Measurements from ENCODE around the gene DNAJB4.
"Not testable (repeated sequence)": the region's sequence is repeated elsewhere in the genome, so short reads cannot be mapped to it uniquely, and the experiment has no call there.

Gene DNAJB4

DNA sequence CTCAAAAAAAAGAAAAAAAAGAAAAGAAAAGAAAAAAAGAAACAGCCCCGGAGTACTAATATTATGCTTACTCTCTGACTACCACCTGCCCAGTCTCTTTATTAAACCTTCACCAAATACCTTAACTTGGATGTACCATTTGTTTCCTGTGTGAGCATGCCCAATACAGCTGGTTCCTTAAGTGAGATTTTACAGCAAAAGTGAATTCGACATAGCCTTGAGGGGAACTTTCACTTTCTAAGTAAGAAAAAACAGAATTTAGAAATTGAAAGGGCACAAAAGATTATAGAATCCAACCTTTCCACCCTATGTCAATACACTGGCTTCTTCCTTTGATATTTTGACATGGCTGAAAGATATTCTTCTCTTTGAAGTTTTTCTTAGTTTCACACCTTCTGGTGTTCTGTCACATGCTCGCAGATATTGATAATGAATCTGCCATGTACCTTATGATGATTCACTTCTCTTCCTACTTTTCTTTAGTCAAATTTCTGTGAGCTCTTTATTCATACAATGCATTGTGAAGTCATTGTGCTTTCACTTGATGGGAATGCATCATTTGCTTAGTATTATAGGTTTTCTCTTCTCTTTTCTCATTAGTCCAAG lies 35.8 kb downstream of the DNAJB4 start:
- no peak for DNase-seq

DNA sequence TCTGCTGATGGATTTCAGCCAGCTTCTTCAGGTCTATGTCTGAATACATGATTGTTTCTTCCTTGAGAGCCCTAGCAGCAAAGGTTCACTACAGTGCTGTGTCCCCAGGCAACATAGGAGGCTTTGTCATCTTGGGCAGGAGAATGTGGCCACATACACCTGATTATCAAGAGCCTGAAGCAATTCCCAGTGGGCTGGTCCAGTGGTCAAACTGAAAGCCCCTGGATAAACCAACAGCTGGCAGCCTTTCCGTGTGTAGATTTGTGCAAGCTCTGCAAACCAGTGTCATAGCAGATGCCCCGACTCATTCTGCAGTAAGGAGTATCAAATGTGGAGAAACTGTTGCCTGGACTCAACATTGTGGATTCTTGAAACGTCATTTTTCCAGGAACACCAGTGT lies 38.7 kb downstream of the DNAJB4 start:
- DNase-seq, result no peak

DNA sequence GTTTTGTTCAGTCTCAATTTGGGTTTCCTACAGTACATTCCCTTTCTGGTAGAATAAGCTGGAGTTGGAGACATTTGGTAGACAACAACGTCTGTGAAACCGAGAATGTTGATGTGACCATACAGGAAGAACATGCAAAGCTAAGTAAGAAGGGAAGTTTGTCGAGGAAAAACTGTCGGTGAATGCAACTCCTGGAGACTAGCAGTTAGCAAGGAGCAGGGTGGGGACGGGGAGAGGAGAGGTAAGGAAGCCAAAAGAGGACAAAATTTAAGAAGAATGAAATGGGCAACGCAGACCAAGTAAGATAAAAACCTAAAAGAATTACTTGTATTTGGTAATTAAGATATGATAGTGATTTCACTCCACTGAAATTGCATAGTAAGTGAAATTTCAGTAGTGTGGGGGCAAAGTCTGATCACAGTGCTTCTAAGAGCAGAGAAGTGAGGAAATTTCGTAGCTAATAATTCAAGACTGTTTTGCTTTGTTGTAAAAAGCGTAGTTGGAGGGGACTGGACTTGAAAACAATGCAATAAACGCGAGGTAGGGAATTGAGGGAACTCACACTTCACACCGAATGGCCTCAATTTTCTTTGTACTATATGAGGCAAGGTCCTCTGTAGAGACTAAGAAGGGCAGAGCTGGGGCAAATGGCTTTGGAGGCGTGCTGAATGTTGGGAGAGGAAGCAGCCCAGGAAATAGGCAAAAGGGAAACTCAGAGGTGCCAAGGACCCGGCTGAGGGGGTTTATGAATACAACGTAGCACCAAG lies 40.2 kb downstream of the DNAJB4 start:
- DNase-seq, result no peak

DNA sequence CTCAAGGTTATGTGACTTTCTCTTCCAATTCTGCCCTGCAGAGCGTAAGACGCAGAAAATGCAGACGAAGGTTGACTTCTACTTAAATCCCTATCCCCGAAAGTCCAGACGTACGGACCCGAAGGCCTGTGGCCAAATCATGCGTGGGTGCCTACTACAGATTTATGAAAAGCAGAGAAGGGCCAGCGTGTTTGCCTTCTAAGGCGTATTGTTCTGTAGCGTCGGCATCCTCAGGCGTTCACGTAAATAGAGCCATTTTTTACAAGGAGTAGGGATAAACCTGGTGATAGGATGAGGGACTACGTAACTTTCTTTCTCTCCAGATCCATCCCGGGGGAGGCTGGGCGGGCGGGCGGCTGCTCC lies 40.8 kb downstream of the DNAJB4 start:
- DNase-seq, result no peak

DNA sequence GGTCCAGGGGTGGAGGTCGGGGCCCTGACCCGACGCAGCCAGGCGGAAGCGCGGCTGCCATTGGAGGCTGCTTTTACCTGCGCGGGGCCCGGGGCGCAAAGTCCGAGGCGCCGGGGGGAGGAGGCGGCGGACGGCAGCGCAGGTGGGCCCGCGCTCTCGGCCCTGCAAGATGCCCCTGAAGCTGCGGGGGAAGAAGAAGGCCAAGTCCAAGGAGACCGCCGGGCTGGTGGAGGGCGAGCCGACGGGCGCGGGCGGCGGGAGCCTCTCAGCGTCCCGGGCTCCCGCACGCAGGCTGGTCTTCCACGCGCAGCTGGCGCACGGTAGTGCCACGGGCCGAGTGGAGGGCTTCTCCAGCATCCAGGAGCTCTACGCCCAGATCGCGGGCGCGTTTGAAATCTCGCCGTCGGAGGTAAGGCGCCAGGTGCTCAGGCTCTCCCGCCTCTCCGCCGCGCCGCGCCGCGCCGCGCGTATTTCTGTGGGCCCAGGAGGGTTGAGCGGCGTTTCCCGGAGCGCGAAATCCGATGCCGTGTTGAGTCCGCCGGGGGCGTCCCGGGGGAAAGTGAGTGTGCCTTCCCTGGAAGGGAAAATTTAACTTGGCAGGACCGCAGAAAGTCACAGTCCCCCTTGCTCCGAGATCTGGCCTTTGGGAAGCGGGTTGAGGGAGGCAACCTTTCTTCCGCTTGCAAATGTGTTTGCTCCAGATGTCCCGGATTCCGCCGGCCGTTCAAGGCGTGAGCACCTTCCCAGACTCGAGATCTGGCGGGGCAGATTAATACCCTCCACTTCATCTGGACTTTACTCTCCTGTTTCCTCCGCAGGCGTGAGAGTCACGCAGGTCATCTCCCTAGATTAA lies 41.4 kb downstream of the DNAJB4 start, which contains the start of gene GIPC2:
Gene GIPC2 (plus strand): TSS at position 41 of the 853 bp plus-strand sequence. CDS start 129 bp downstream, at position 170.
- DNase-seq, result no peak

DNA sequence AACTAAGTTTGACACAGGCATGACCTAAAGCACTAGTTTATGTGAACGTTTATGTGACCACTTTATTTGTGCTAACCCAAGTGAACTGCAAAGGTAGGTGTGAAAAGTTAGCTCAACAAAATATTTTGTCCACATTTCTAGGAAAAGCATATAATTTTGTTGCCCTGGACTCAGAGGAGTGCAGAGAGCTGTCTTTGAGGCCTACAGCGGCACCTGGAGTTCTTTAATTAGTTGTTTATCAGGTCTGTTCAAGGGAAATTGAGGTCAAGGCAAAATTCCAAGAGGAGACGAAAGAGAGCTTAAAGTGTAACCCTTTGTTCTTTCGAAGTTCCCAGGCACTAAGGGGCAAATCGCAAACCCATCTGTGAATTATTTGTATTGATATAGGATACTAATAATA lies 42.4 kb downstream of the DNAJB4 start:
- no peak for DNase-seq

DNA sequence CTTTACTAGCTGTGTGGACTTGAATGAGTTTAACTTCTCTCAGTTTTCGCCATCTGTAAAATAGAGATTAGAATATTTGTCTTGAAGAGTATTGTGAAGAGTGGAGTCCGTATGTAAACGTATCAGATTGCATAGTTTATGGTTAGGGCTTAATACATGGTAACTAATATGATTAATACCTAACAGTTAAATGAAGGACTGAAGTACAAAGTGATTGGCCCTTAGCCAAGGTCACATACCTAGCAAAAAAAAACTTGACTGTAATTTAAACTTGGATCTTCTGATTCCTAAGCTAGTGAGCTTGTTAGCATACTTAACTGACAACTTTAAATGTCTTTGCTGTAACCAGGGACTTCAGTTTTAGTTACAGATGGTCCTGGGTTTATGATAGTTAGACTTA lies 42.9 kb downstream of the DNAJB4 start:
- no peak for DNase-seq

DNA sequence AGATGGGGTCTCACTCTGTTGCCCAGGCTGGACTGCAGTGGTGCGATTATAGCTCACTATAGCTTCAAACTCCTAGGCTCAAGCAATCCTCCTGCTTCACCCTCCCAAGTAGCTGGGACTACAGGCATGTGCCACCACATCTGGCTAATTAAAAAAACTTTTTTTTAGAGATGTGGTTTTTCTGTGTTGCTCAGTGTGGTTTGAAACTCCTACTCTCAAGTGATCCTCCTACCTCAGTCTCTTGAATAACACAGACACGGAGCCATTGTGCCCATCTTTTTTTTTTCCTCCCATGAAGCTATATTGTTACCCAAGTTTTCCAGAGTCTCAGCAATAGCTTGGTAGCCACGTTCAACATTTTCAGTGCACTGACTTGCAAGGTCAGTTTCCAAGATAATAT lies 43.7 kb downstream of the DNAJB4 start:
- DNase-seq, result no peak

DNA sequence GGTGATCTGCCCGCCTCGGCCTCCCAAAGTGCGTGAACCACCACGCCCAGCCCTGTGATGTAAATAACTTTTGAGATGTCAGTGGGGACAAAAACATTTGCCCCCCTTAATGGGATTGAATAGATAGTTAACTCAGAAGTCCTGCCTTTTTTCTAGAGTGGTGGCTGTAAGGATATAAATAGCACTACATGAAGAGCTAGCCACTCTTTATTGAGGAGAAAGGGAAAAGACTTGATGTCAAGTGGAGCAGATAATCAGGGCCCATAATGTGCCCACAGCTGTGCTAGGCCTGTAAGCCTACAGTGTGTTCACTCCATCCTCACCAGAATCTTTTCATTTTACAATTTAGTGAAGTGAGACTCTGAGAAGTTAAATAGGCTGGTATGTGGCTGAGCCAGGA lies 44.7 kb downstream of the DNAJB4 start:
- no peak for DNase-seq

DNA sequence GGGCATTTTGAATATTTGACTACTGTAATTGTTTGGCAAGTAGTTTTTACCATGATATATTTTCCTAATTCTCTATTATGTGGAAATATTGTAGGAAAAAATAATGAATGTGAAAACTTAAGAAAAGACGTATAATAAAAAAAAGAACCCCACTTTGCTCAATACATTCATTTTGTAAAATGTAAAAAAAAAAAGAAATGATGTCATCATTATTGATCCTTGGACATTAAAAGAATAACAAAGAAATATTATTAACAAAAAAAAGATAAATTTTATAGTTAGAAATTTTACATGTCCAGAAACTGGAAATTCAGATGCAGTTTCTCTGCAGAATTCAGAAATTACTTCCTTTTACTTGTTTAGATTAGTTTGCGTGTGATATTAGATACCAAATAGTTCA lies 46.3 kb downstream of the DNAJB4 start:
- DNase-seq, result no peak

DNA sequence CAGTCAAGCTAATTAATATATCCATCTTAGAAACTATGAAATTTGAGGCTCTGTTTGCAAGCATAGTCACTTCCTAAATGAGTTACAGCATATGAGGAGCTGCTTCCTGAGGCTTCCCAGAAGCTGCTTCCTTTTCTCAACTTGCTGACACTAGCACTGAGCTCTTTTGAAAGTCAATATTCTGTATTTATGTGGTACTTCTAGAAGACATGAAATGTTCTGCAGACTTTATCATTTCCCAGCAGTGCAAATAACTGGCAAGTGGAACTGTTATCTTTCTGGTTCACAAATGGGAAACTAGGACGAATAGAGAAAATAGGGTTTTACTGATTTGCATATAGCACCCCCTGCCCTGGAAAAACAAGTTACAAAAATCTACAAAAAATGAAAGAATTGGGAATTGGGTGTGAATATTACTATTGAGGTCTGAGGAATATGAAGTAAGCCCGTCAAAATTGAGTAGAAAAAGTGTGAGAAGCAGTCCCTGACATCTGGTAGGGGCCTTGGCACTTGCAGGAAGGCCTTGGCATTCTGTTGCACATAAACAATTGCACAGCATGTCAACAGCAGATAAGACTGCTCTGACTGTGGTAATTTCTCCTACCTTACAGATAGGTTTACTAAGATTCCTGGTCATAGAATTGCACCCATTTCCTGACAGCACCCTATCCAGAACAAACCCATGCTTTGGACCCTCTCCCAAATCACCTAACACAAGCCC lies 48.1 kb downstream of the DNAJB4 start:
- DNase-seq, result no peak

DNA sequence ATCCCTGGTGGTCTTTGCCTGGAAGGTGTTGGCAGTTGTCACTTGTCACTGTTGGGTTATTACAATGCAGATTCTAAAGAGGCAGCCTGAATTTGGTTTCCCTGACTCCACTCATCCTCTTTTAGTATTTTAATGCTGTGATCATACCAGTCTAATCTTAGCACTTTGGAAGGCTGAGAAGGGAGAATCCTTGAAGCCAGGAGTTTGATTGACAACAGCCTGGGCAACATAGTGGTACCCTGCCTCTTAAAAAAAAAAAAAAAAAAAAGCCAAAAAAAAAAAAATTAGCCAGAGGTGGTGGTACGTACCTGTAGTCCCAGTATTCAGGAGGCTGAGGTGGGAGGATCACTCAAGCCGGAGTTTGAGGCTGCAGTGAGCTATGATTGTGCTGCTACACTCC lies 48.8 kb downstream of the DNAJB4 start:
- DNase-seq, result no peak

DNA sequence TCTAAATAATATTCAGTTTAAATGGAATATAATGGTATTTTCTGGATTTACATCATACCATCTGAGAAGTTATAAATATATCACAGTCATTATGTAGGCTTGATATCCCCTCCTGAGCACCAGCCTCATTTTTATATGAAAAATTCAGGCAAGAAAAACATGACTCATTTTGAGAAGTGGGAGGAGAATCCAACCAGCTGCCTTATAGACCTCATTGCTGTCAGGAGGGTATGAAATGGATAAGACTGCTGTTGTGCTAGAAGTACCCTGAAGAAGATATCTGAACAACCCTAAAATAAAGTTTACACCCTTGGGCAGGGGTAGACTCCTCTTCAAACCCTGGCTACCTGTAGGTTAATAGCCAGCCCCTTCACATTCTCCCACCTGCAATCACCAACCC lies 49.8 kb downstream of the DNAJB4 start:
- no peak for DNase-seq

DNA sequence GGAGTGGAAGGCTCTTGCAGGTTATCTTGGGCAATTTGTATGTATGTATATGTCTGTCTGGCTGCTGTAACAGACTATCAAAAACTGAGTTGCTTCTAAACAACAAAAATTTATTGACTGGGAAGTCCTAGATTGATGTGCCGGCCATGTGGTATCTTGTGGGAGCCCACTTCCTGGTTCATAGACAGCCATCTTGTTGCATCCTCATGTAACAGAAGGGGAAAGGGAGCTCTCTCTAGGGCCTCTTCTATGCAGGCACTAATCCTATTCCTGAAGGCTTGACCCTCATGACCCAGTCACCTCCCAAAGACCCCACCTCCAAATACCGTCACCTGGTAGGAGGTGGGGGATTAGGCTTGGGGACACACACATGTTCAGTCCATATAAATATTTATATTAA lies 50.2 kb downstream of the DNAJB4 start:
- DNase-seq, result no peak

DNA sequence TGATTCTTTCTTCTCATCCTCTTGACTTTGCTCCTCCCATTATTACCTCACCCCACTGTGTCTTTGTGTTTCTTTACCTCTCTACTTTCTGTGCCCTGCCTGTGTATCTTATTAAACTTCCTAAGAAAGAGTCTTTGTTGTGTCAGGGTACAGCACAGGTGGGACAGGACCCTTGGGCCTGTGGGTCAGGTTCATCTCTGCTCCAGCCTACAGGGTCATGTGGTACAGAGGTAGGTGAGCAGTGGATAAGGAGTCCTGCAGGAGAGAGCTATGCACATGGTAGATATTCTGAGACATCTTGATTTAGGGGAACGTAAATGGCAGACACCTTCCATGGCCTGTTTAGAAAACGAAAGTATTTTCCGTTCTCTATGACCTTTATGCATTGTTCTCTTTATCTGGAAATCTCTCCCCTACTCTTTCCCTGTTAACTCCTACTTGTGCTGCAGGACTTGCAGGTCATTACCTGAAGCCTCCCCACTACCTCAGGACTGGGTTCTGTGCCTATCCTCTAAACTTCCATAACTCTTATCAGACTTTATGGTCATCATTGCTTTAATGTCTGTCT lies 50.9 kb downstream of the DNAJB4 start:
- DNase-seq, result no peak

DNA sequence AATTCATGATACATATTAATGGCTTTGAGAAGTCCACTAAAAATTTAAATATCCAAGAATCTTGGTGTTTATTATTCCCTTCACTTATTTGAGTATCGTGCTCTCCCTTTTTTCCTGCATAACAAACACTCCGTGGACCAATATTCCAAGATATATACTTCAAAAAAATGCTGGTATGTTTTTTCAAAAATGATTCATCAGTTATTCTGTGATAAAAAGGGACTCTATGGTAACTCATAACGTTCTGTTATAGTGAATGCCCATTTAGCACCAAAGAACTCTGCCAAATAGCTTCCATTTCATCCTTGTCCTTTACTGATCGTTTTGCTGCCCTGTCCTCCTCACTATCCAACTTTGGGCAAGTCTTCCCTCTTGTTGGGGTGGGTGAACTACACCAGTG lies 53.9 kb downstream of the DNAJB4 start:
- DNase-seq, result no peak

DNA sequence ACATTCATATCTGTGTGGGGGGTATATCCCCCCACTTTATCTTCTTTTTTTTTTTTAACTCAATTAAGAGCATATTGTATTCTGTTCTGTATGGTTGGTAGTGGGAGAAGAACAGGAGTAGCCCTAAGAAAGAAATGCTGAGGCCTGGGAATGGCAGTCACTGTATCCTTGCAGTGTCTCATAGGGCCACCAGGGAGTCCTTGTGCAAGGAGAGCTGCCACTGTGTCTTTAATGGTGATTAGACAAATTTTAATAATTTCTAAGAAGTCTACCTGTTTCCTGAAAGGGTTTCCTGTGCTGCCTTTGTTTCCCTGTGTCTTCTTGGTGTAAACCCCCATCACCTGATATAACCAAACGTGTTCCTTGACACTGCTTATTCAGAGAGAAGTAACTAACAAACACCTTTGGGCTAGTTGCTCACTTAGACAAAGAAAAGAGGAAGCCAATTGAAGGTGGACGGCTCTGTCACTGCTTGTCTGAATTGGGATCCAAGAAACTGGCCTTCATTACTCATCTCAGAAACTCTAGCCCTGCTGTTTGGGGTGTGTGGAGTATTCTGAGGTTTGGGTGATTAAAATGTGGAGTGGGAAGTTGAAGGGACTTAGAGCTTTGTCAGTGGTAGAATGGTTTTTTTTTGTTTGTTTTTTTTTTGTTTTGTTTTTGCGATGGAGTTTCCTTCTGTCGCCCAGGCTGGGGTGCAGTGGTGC lies 56.3 kb downstream of the DNAJB4 start:
- no peak for DNase-seq

DNA sequence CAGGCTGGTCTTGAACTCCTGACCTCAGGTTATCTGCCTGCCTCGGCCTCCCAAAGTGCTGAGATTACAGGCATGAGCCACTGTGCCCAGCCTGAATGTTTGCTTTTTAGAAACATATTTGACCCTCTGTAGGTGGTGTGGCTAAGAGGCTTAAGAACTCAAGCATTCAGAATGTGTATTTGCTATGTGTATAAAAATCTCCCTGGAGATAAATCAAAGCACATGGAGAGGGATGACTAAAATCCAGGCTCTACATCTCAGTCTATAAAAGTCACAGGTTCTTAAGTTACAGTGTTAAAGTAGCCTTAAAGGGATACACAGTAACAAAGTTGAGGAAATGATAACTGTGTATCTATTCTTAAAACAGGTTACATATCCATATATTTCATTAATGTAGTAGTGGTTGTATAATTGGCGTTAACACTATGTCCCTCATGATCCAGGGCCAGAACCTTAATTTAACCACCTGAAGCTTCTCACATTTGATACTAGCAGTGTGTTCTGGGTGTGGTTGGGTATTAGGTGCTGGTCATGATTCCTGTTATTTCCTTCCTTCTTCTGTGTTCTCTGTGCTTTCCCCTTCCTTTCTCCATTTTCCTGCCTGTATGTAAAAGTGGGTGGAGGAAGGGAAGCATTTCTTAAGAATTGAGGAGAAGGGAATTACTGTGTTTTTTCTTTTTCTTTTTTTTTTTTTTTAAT lies 57.2 kb downstream of the DNAJB4 start:
- no peak for DNase-seq

DNA sequence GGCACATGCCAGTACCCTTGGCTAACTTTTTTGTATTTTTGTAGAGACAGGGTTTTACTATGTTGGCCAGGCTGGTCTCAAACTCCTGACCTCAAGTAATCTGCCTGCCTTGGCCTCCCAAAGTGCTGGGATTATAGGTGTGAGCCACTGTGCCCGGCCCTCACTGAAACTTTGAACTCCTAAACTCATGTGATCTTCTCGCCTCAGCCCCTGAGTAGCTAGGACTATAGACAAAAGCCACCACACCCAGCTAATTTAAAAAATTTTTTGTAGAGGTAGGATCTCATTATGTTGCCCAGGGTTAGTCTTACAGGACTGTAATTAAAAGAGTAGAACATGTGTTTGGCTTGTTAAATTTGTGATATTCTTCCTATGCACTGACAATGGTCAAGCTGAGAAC lies 60.1 kb downstream of the DNAJB4 start:
- DNase-seq, result not testable (repeated sequence)

All from NCI-H2081 treated with DMSO at 0.1 percent for 48 hours (cell line).